Esophagus squamous epithelium (tissue), 5 donors: ENCODE measurements around the gene KCNAB1. TPM values are rescaled to one million over a fixed set of nuclear protein-coding genes. Genes with fewer than 3 reads are reported as not detected.

Experiments
- DNase-seq: peaks from one replicate; lab custom pipeline; 2025; lab: John Stamatoyannopoulos, UW
- H3K27ac ChIP-seq, 4 donors: fragments of 200-600 bp; sonication (generic); one replicate each; pipeline ENCODE4 v1.5.1; 2016 to 2019; ENCODE audit warnings: mild to moderate bottlenecking in 1 of 4
- H3K27me3 ChIP-seq, 4 donors: fragments of 200-600 bp; sonication (generic); 1 replicate in 3 of 4; 2 replicates in 1 of 4; pipeline versions ENCODE4 v1.5.1 to v1.6.0; 2017 to 2021; ENCODE audit warnings: antibody characterized with exemption in 1 of 4
- H3K36me3 ChIP-seq, 3 donors: fragments of 200-600 bp; sonication (generic); one replicate each; pipeline ENCODE4 v1.5.1; 2016 to 2019
- H3K4me1 ChIP-seq, 3 donors: fragments of 200-600 bp; sonication (generic); one replicate each; pipeline ENCODE4 v1.5.1; 2017 to 2019
- H3K4me3 ChIP-seq, 4 donors: fragments of 200-600 bp; sonication (generic); 1 replicate in 3 of 4; 2 replicates in 1 of 4; pipeline ENCODE4 v1.5.1; 2016 to 2019; ENCODE audit warnings: mild to moderate bottlenecking in 2 of 4, moderate library complexity in 1 of 4
- H3K9me3 ChIP-seq, 3 donors: fragments of 200-600 bp; sonication (generic); one replicate each; pipeline ENCODE4 v1.5.1; 2016 to 2019
- POLR2A ChIP-seq, 4 donors: fragments of 450-650 bp; IDR thresholded peaks; one replicate each; pipeline ENCODE4 v1.6.1; 2017; ENCODE audit warnings: antibody characterized with exemption in 4 of 4, mild to moderate bottlenecking in 4 of 4, moderate library complexity in 3 of 4
- WGBS, 2 donors: methylation state at CpG; one replicate each; pipeline ENCODE4 v1.1.5; 2018; 5-methylcytosine and 5-hydroxymethylcytosine counted together
- intact Hi-C: fragments of 100-400 bp; cut with DNase I; formaldehyde crosslinking; loops from one replicate; pipeline ENCODE4 v1.15.0; 2022
- total RNA-seq, 4 donors: library from RNA; depleted of rRNA; stranded (reverse); fragments of >200 nt; gene quantifications; one replicate each; pipeline ENCODE4 v1.1.0, GENCODE V29; 2016
- TF ChIP-seq, protein P1 (sequence below), 6 experiments: fragments of 450-650 bp in 4 of 6; fragments of 200-600 bp in 2 of 6; sonication (generic) in 2 of 6; IDR thresholded peaks; one replicate each; pipeline ENCODE4 v1.5.1; 2016 to 2019; ENCODE audit warnings: antibody characterized with exemption in 6 of 6, mild to moderate bottlenecking in 4 of 6, moderate library complexity in 4 of 6
- donor health status: DM: yes; HTN: yes; CAD: no.

The KCNAB1 gene
- total RNA-seq, 4 donors from 2014 or later: 0.40 to 6.6 (median 1.3) TPM

- Histone ChIP-seq H3K27ac (no peak overlapping the region), H3K4me3 (no peak overlapping the region), H3K9me3 (no peaks in the 10 kb centered on the region), H3K27me3 (no peaks in the 10 kb centered on the region), H3K4me1 (no peaks in the 10 kb centered on the region), H3K36me3 (no peaks in the 10 kb centered on the region)
- intact Hi-C loops: no loop called here
- 74 to 85% methylated on average over 4 of the region's 4 CpGs for WGBS, 2 donors
- TF ChIP-seq, protein P1, sequence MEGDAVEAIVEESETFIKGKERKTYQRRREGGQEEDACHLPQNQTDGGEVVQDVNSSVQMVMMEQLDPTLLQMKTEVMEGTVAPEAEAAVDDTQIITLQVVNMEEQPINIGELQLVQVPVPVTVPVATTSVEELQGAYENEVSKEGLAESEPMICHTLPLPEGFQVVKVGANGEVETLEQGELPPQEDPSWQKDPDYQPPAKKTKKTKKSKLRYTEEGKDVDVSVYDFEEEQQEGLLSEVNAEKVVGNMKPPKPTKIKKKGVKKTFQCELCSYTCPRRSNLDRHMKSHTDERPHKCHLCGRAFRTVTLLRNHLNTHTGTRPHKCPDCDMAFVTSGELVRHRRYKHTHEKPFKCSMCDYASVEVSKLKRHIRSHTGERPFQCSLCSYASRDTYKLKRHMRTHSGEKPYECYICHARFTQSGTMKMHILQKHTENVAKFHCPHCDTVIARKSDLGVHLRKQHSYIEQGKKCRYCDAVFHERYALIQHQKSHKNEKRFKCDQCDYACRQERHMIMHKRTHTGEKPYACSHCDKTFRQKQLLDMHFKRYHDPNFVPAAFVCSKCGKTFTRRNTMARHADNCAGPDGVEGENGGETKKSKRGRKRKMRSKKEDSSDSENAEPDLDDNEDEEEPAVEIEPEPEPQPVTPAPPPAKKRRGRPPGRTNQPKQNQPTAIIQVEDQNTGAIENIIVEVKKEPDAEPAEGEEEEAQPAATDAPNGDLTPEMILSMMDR (IDR thresholded peaks at IDR 0.05): no peak
- no peak for TF ChIP-seq POLR2A (IDR thresholded peaks at IDR 0.05)
- DNase-seq: no peak
Measured at GRCh38 chr3:156413293-156413892, 293.0 kb downstream of the KCNAB1 start.

- H3K27me3 ChIP-seq: no peaks in the 10 kb centered on the region
- no peaks in the 10 kb centered on the region for H3K4me1 ChIP-seq
- H3K27ac ChIP-seq: no peak overlapping the region
- DNase-seq: no peak
- WGBS, 2 donors: 87 to 95% methylated on average over 3 of the region's 3 CpGs
- H3K9me3 ChIP-seq: no peaks in the 10 kb centered on the region
- no peak overlapping the region for H3K4me3 ChIP-seq
- H3K36me3 ChIP-seq: no peaks in the 10 kb centered on the region
- intact Hi-C loops: no loop called here
- TF ChIP-seq, protein P1 (IDR thresholded peaks at IDR 0.05): no peak
- no peak for TF ChIP-seq POLR2A (IDR thresholded peaks at IDR 0.05)
Measured at GRCh38 chr3:156416846-156417558, 296.6 kb downstream of the KCNAB1 start.

- intact Hi-C loops: no loop called here
- no peak for DNase-seq
- no peak overlapping the region for H3K4me3 ChIP-seq
- no peaks in the 10 kb centered on the region for H3K4me1 ChIP-seq
- no peaks in the 10 kb centered on the region for H3K27me3 ChIP-seq
- H3K36me3 ChIP-seq: no peaks in the 10 kb centered on the region
- WGBS, 2 donors: 80 to 81% methylated on average over 4 of the region's 4 CpGs
- TF ChIP-seq, protein P1 (IDR thresholded peaks at IDR 0.05): no peak
- no peak for TF ChIP-seq POLR2A (IDR thresholded peaks at IDR 0.05)
- H3K27ac ChIP-seq: no peak overlapping the region
- H3K9me3 ChIP-seq: no peaks in the 10 kb centered on the region
Measured at GRCh38 chr3:156417559-156418132, 297.3 kb downstream of the KCNAB1 start.

- intact Hi-C loops: no loop called here
- H3K9me3 ChIP-seq: no peaks in the 10 kb centered on the region
- H3K4me3 ChIP-seq: no peak overlapping the region
- no peaks in the 10 kb centered on the region for H3K4me1 ChIP-seq
- H3K27me3 ChIP-seq: no peaks in the 10 kb centered on the region
- no peak overlapping the region for H3K27ac ChIP-seq
- no peak for DNase-seq
- TF ChIP-seq, protein P1 (IDR thresholded peaks at IDR 0.05): no peak
- no peak for TF ChIP-seq POLR2A (IDR thresholded peaks at IDR 0.05)
- 65 to 83% methylated on average over 2 of the region's 2 CpGs for WGBS, 2 donors
- H3K36me3 ChIP-seq: no peaks in the 10 kb centered on the region
Measured at GRCh38 chr3:156418428-156418827, 298.1 kb downstream of the KCNAB1 start.

DNA sequence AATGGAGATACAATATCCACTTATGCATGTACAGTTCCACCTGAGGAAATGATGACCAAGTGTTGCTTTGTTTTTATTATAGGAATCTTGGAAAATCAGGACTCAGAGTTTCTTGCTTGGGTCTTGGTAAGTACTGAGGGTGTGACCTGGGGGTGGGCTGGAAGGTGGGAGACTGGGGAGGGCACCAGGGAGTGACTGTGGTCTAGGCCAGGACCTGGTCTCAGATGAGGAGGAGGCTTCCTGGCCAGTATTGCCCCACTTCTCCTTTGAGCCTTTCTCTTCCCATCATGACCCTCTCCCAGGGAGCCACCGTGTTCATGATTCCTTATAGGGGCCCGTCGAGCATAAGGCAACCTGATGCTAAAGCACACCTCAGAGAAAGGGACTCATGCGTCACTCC, 301.2 kb downstream of the KCNAB1 start:
- intact Hi-C loops: no loop called here
- H3K27me3 ChIP-seq: no peaks in the 10 kb centered on the region
- DNase-seq: no peak
- no peak overlapping the region for H3K27ac ChIP-seq
- H3K4me1 ChIP-seq: no peaks in the 10 kb centered on the region
- H3K36me3 ChIP-seq: no peaks in the 10 kb centered on the region
- WGBS, 2 donors: 82 to 94% methylated on average over 4 of the region's 4 CpGs
- no peak overlapping the region for H3K4me3 ChIP-seq
- no peak for TF ChIP-seq POLR2A (IDR thresholded peaks at IDR 0.05)
- TF ChIP-seq, protein P1 (IDR thresholded peaks at IDR 0.05): no peak
- no peaks in the 10 kb centered on the region for H3K9me3 ChIP-seq
